Neural crest cell (in vitro differentiated cells): ENCODE measurements around the gene COL11A2. TPM values are rescaled to one million over a fixed set of nuclear protein-coding genes. Genes with fewer than 3 reads are reported as not detected.

Experiments
- DNase-seq: peaks from one replicate; pipeline ENCODE4 v3.0.0; 2021; ENCODE audit warnings: low read depth, mixed read lengths, low spot score
- H3K27ac Mint-ChIP-seq: one replicate; pipeline ENCODE4 v1.8.0; 2021; ENCODE audit warnings: mild to moderate bottlenecking, mixed read lengths; ENCODE audit not compliant: unreplicated experiment
- H3K27me3 Mint-ChIP-seq: 2 replicates; pipeline ENCODE4 v1.8.0; 2021; ENCODE audit warnings: low read depth, mild to moderate bottlenecking, mixed read lengths
- H3K36me3 Mint-ChIP-seq: 2 replicates; pipeline ENCODE4 v1.8.0; 2021; ENCODE audit warnings: low read depth, mild to moderate bottlenecking, mixed read lengths
- H3K4me1 Mint-ChIP-seq: 2 replicates; pipeline ENCODE4 v1.8.0; 2021; ENCODE audit warnings: mixed read lengths
- H3K4me3 Mint-ChIP-seq: one replicate; pipeline ENCODE4 v1.8.0; 2021; ENCODE audit warnings: mild to moderate bottlenecking, mixed read lengths
- H3K9me3 Mint-ChIP-seq: 2 replicates; pipeline ENCODE4 v1.8.0; 2021; ENCODE audit warnings: mixed read lengths
- CTCF ChIP-seq: fragments of 200-600 bp; sonication (generic); conservative IDR thresholded peaks from 2 replicates; pipeline ENCODE4 v1.5.0; 2021; ENCODE audit warnings: antibody characterized with exemption, mild to moderate bottlenecking
- total RNA-seq: library from RNA; stranded (reverse); gene quantifications from 2 replicates; pipeline ENCODE4 v1.2.1, GENCODE V29; 2021

Gene COL11A2
- total RNA-seq, 1 donor from 2014 or later = 4.2 TPM

GRCh38 chr6:33205191-33206026 is 13.1 kb upstream of the COL11A2 start:
- Mint-ChIP-seq H3K27ac (peak overlapping the region; percentile 93), H3K27me3 (no peaks in the 10 kb centered on the region), H3K4me1 (peaks cover 77% of the 10 kb centered on the region), H3K4me3 (peak overlapping the region; percentile 99), H3K36me3 (peaks cover 26% of the 10 kb centered on the region), H3K9me3 (no peaks in the 10 kb centered on the region)
- DNase-seq = no peak
- no peak for TF ChIP-seq CTCF

GRCh38 chr6:33204415-33205190 is 12.3 kb upstream of the COL11A2 start, which contains the start of gene HSD17B8:
HSD17B8 (plus strand) TSS chr6:33204655; CDS start chr6:33204669, 14 bp downstream.
- Mint-ChIP-seq H3K9me3 (no peaks in the 10 kb centered on the region), H3K36me3 (peaks cover 22% of the 10 kb centered on the region), H3K27me3 (no peaks in the 10 kb centered on the region), H3K4me3 (peak within 1 kb of the TSS; percentile 99), H3K4me1 (peaks cover 74% of the 10 kb centered on the region), H3K27ac (peak within 1 kb of the TSS; percentile 93)
- TF ChIP-seq CTCF = no peak
- DNase-seq = peak; percentile 90

GRCh38 chr6:33204165-33204414 is 11.8 kb upstream of the COL11A2 start:
- Mint-ChIP-seq H3K27ac (peak overlapping the region; percentile 78), H3K9me3 (no peaks in the 10 kb centered on the region), H3K36me3 (peaks cover 22% of the 10 kb centered on the region), H3K4me3 (peak overlapping the region; percentile 99), H3K27me3 (no peaks in the 10 kb centered on the region), H3K4me1 (peaks cover 74% of the 10 kb centered on the region)
- DNase-seq = no peak
- no peak for TF ChIP-seq CTCF

- Mint-ChIP-seq H3K9me3 (no peaks in the 10 kb centered on the region), H3K27ac (peak overlapping the region; percentile 78), H3K4me1 (peaks cover 74% of the 10 kb centered on the region), H3K27me3 (no peaks in the 10 kb centered on the region), H3K36me3 (peaks cover 22% of the 10 kb centered on the region), H3K4me3 (peak overlapping the region; percentile 99)
- no peak for TF ChIP-seq CTCF
- no peak for DNase-seq
These were observed 11.3 kb upstream of the COL11A2 start for GRCh38 chr6:33203443-33204164.

GRCh38 chr6:33202799-33203198 is 10.5 kb upstream of the COL11A2 start:
- Mint-ChIP-seq H3K4me3 (peak overlapping the region; percentile 99), H3K4me1 (peaks cover 82% of the 10 kb centered on the region), H3K36me3 (peaks cover 22% of the 10 kb centered on the region), H3K27ac (peak overlapping the region; percentile 19), H3K27me3 (no peaks in the 10 kb centered on the region), H3K9me3 (no peaks in the 10 kb centered on the region)
- TF ChIP-seq CTCF = no peak
- DNase-seq = no peak
